ENCODE results near the gene IQCB1. TPM values are rescaled to one million over a fixed set of nuclear protein-coding genes. Genes with fewer than 3 reads are reported as not detected.

IQCB1 gene
- 10 to 100 TPM; 30.1 to 31.9 TPM for total RNA-seq

GRCh38 chr3:121834671-121835464 is at the start of gene IQCB1, which contains the start of gene EAF2:
Gene IQCB1, minus strand, starts transcription at chr3:121835060. Its CDS starts 6,100 bp downstream, at chr3:121828960.
Gene EAF2, plus strand, starts transcription at chr3:121835209. Its CDS starts 77 bp downstream, at chr3:121835286.

GRCh38 chr3:121749276-121750086 is 85.4 kb downstream of the IQCB1 start, which contains the start of gene GOLGB1:
Gene GOLGB1, minus strand, starts transcription at chr3:121749741. Its CDS starts 18,770 bp downstream, at chr3:121730971.

Other genes with a start within 250 kb of the IQCB1 start
- gene FBXO40, start 241.7 kb downstream of the IQCB1 start, total RNA-seq: not detected
- gene HCLS1, start 174.2 kb downstream of the IQCB1 start, total RNA-seq: 100 to 1,000 TPM; 332 to 343 TPM
- gene GOLGB1, start 85.3 kb downstream of the IQCB1 start, total RNA-seq: 10 to 100 TPM; 30.1 to 30.7 TPM
- gene EAF2, start 149 bp upstream of the IQCB1 start, total RNA-seq: 10 to 100 TPM; 11.3 to 12.1 TPM
- gene SLC15A2, start 59.3 kb upstream of the IQCB1 start, total RNA-seq: 1 to 10 TPM; 1.9 to 4.0 TPM
- under 1 TPM in 1 of 2 experiments, not detected in 1; 0.10 TPM for gene ILDR1, start 187.2 kb upstream of the IQCB1 start, total RNA-seq
- gene CD86, start 220.3 kb upstream of the IQCB1 start, total RNA-seq: 1 to 10 TPM; 1.4 TPM